ENCODE results near the gene YKT6. TPM values are rescaled to one million over a fixed set of nuclear protein-coding genes. Genes with fewer than 3 reads are reported as not detected.

Gene YKT6
- polyA plus RNA-seq, 1 donor (not counting 4 experiments of a cell fraction or from before 2014, with no cell fraction given), result 148 TPM

GRCh38 chr7:44152971-44153947, 47.5 kb upstream of the YKT6 start:
- dilution Hi-C loops (cut with MboI; ENCODE audit: extremely low pct_ligation_motif_present, low sequenced_read_pairs), result no loop called here
- H2AFZ ChIP-seq (ENCODE audit: control insufficient read depth, low read length), result no peak overlapping the region
- H3K4me1 ChIP-seq (ENCODE audit: control insufficient read depth, extremely low read depth, insufficient read depth, low read length), result no peaks in the 10 kb centered on the region
- H3K27me3 ChIP-seq (ENCODE audit: control insufficient read depth, extremely low read depth, insufficient read depth, low read length), result peaks cover 7% of the 10 kb centered on the region
- H3K4me3 ChIP-seq (ENCODE audit: control insufficient read depth in 2 of 3, extremely low read depth in 1 of 3, insufficient read depth in 2 of 3, low read depth in 1 of 3, low read length in 3 of 3), result no peak overlapping the region
- no peaks in the 10 kb centered on the region for H3K36me3 ChIP-seq (ENCODE audit: control insufficient read depth in 2 of 2, extremely low read depth in 1 of 2, insufficient read depth in 2 of 2, low read length in 2 of 2)
- H3K4me2 ChIP-seq (ENCODE audit: control insufficient read depth, extremely low read depth, insufficient read depth, low read depth, low read length), result no peak overlapping the region
- no peaks in the 10 kb centered on the region for H3K9me1 ChIP-seq (ENCODE audit: control insufficient read depth, extremely low read depth, insufficient read depth, low read length)
- H4K20me1 ChIP-seq (ENCODE audit: control insufficient read depth, extremely low read depth, insufficient read depth, low read length), result no peaks in the 10 kb centered on the region
- H3K9me3 ChIP-seq (ENCODE audit: control insufficient read depth, low read depth, low read length), result no peaks in the 10 kb centered on the region
- no peak overlapping the region for H3K9ac ChIP-seq (ENCODE audit: control insufficient read depth, extremely low read depth, insufficient read depth, low read length)
- no peak overlapping the region for H3K27ac ChIP-seq (ENCODE audit: control insufficient read depth, insufficient read depth, low read length)
- FAIRE-seq (no peak), DNase-seq (ENCODE audit: low read depth, low spot score) (no peak)
- no peak for TF ChIP-seq EZH2 (IDR thresholded peaks at IDR 0.05; ENCODE audit: low read length)
- peak in 1 of 3 experiments; percentile 19 for TF ChIP-seq CTCF (optimal IDR thresholded peaks at IDR 0.05 in 1 of 3, IDR thresholded peaks at IDR 0.05 in 1 of 3, conservative IDR thresholded peaks at IDR 0.05 in 1 of 3; ENCODE audit: extremely low read depth in 1 of 3, insufficient read depth in 2 of 3, low read length in 3 of 3)
- H3K79me2 ChIP-seq (ENCODE audit: control insufficient read depth, insufficient read depth, low read length), result no peaks in the 10 kb centered on the region

GRCh38 chr7:44153948-44154335, 46.8 kb upstream of the YKT6 start:
- no peak overlapping the region for H3K27ac ChIP-seq (ENCODE audit: control insufficient read depth, insufficient read depth, low read length)
- no peaks in the 10 kb centered on the region for H3K9me1 ChIP-seq (ENCODE audit: control insufficient read depth, extremely low read depth, insufficient read depth, low read length)
- no peaks in the 10 kb centered on the region for H3K4me1 ChIP-seq (ENCODE audit: control insufficient read depth, extremely low read depth, insufficient read depth, low read length)
- no peak overlapping the region for H3K4me2 ChIP-seq (ENCODE audit: control insufficient read depth, extremely low read depth, insufficient read depth, low read depth, low read length)
- no peaks in the 10 kb centered on the region for H3K36me3 ChIP-seq (ENCODE audit: control insufficient read depth in 2 of 2, extremely low read depth in 1 of 2, insufficient read depth in 2 of 2, low read length in 2 of 2)
- H4K20me1 ChIP-seq (ENCODE audit: control insufficient read depth, extremely low read depth, insufficient read depth, low read length), result no peaks in the 10 kb centered on the region
- TF ChIP-seq EZH2 (IDR thresholded peaks at IDR 0.05; ENCODE audit: low read length), result no peak
- TF ChIP-seq CTCF (optimal IDR thresholded peaks at IDR 0.05 in 1 of 3, IDR thresholded peaks at IDR 0.05 in 1 of 3, conservative IDR thresholded peaks at IDR 0.05 in 1 of 3; ENCODE audit: extremely low read depth in 1 of 3, insufficient read depth in 2 of 3, low read length in 3 of 3), result no peak
- no peaks in the 10 kb centered on the region for H3K9me3 ChIP-seq (ENCODE audit: control insufficient read depth, low read depth, low read length)
- no peaks in the 10 kb centered on the region for H3K79me2 ChIP-seq (ENCODE audit: control insufficient read depth, insufficient read depth, low read length)
- dilution Hi-C loops (cut with MboI; ENCODE audit: extremely low pct_ligation_motif_present, low sequenced_read_pairs), result no loop called here
- H3K9ac ChIP-seq (ENCODE audit: control insufficient read depth, extremely low read depth, insufficient read depth, low read length), result no peak overlapping the region
- no peak overlapping the region for H2AFZ ChIP-seq (ENCODE audit: control insufficient read depth, low read length)
- no peak for DNase-seq (ENCODE audit: low read depth, low spot score)
- no peak overlapping the region for H3K4me3 ChIP-seq (ENCODE audit: control insufficient read depth in 2 of 3, extremely low read depth in 1 of 3, insufficient read depth in 2 of 3, low read depth in 1 of 3, low read length in 3 of 3)
- no peak for FAIRE-seq
- H3K27me3 ChIP-seq (ENCODE audit: control insufficient read depth, extremely low read depth, insufficient read depth, low read length), result peaks cover 4% of the 10 kb centered on the region

Data from keratinocyte (primary cell).